Progenitor cell of endocrine pancreas (in vitro differentiated cells): ENCODE measurements around the gene RAMP2. TPM values are rescaled to one million over a fixed set of nuclear protein-coding genes. Genes with fewer than 3 reads are reported as not detected.

Source experiments
- DNase-seq: peaks from one replicate; pipeline ENCODE4 v3.0.0; 2021; ENCODE audit warnings: low spot score; ENCODE audit not compliant: unreplicated experiment
- H3K27ac Mint-ChIP-seq: 2 replicates; pipeline ENCODE4 v1.8.0; 2021; ENCODE audit warnings: mild to moderate bottlenecking, moderate library complexity, mixed read lengths
- H3K27me3 Mint-ChIP-seq: 2 replicates; pipeline ENCODE4 v1.8.0; 2021; ENCODE audit warnings: mixed read lengths
- H3K36me3 Mint-ChIP-seq: 2 replicates; pipeline ENCODE4 v1.8.0; 2022; ENCODE audit warnings: mixed read lengths; ENCODE audit not compliant: insufficient read depth
- H3K4me1 Mint-ChIP-seq: 2 replicates; pipeline ENCODE4 v1.8.0; 2021; ENCODE audit warnings: low read depth, mixed read lengths
- H3K4me3 Mint-ChIP-seq: 2 replicates; pipeline ENCODE4 v1.8.0; 2021; ENCODE audit warnings: low read depth, mild to moderate bottlenecking, moderate library complexity, mixed read lengths
- H3K9me3 Mint-ChIP-seq: 2 replicates; pipeline ENCODE4 v1.8.0; 2021; ENCODE audit warnings: low read depth, mixed read lengths
- CTCF ChIP-seq: fragments of 200-600 bp; sonication (generic); IDR thresholded peaks from one replicate; pipeline ENCODE4 v1.5.0; 2021; ENCODE audit warnings: antibody characterized with exemption, mild to moderate bottlenecking; ENCODE audit not compliant: unreplicated experiment
- total RNA-seq: library from RNA; stranded (reverse); gene quantifications from 2 replicates; pipeline ENCODE4 v1.2.1, GENCODE V29; 2021

RAMP2 gene
- total RNA-seq, 1 donor from 2014 or later: 4.4 TPM

GRCh38 chr17:42779936-42780850 lies 19.2 kb downstream of the RAMP2 start, which contains the start of gene WNK4:
WNK4 (plus strand) TSS chr17:42780610; CDS start chr17:42780699, 89 bp downstream.
- no peak for TF ChIP-seq CTCF
- no peak for DNase-seq
- peaks cover 14% of the 10 kb centered on the region for H3K4me1 Mint-ChIP-seq
- no peaks in the 10 kb centered on the region for H3K9me3 Mint-ChIP-seq
- H3K4me3 Mint-ChIP-seq: peak within 1 kb of the TSS; percentile 69
- H3K27ac Mint-ChIP-seq: peak within 1 kb of the TSS; percentile 59
- H3K27me3 Mint-ChIP-seq: peaks cover 28% of the 10 kb centered on the region
- peaks cover 11% of the 10 kb centered on the region for H3K36me3 Mint-ChIP-seq

GRCh38 chr17:42780851-42781638 lies 20.0 kb downstream of the RAMP2 start:
- peaks cover 34% of the 10 kb centered on the region for H3K27me3 Mint-ChIP-seq
- peaks cover 14% of the 10 kb centered on the region for H3K4me1 Mint-ChIP-seq
- no peaks in the 10 kb centered on the region for H3K9me3 Mint-ChIP-seq
- no peak for DNase-seq
- H3K36me3 Mint-ChIP-seq: peaks cover 7% of the 10 kb centered on the region
- peak overlapping the region; percentile 69 for H3K4me3 Mint-ChIP-seq
- no peak for TF ChIP-seq CTCF
- no peak overlapping the region for H3K27ac Mint-ChIP-seq

- peaks cover 14% of the 10 kb centered on the region for H3K4me1 Mint-ChIP-seq
- TF ChIP-seq CTCF: no peak
- no peak for DNase-seq
- no peaks in the 10 kb centered on the region for H3K9me3 Mint-ChIP-seq
- H3K27me3 Mint-ChIP-seq: peaks cover 35% of the 10 kb centered on the region
- peak overlapping the region; percentile 69 for H3K4me3 Mint-ChIP-seq
- peaks cover 6% of the 10 kb centered on the region for H3K36me3 Mint-ChIP-seq
- no peak overlapping the region for H3K27ac Mint-ChIP-seq
Observed at GRCh38 chr17:42781639-42782165, 20.7 kb downstream of the RAMP2 start.

DNA sequence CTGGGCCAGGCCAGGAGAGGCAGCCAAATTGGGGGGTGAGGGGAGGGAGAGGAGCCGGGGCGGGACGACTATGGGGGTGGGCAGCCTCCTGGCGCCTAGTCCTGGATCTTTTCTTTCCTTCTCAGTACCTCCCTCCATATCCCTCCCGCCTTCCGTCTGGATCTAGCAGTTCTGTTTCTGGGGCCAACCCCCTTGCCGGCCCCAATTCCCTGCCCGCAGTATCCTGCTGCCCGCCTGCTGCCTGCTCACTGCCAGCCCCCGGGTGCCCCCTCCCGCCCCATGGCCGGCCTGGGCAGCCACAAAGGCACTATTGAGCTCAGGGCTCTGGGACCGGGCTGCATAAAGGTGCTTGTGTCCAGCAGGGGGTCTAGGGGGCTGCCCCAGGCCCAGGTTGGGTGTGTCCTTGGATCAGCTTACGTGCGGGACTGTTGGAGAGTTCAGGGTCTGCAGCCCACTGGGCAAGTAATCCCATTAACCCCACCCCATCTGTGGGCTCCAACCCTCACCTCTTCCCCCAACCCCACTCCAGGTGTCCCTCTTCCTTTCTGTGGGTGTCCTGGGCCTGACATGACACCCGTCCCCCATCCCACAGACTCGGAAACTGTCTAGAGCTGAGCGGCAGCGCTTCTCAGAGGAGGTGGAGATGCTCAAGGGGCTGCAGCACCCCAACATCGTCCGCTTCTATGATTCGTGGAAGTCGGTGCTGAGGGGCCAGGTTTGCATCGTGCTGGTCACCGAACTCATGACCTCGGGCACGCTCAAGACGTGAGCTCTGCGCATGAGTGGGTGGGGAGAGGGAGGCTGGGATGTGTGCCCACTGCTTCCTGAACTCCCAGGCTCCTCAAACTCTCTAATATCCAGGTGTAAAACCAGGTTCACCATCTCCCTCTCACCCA lies 21.4 kb downstream of the RAMP2 start:
- no peak for DNase-seq
- H3K27me3 Mint-ChIP-seq: peaks cover 35% of the 10 kb centered on the region
- no peak overlapping the region for H3K27ac Mint-ChIP-seq
- H3K4me3 Mint-ChIP-seq: no peak overlapping the region
- no peak for TF ChIP-seq CTCF
- H3K36me3 Mint-ChIP-seq: peaks cover 6% of the 10 kb centered on the region
- peaks cover 14% of the 10 kb centered on the region for H3K4me1 Mint-ChIP-seq
- no peaks in the 10 kb centered on the region for H3K9me3 Mint-ChIP-seq
